GM06990 (cell line): ENCODE data around the gene NCAM2.

Experiments
- DNase-seq: peaks from one replicate; pipeline ENCODE4 v3.0.0-alpha.2; 2011; ENCODE audit not compliant: insufficient read length; ENCODE audit errors: extremely low read depth
- H3K27me3 ChIP-seq: replicated peaks from 2 replicates; pipeline ENCODE4 v1.6.0; 2011; ENCODE audit warnings: low read length; ENCODE audit not compliant: control insufficient read depth, insufficient read depth
- H3K36me3 ChIP-seq: 2 replicates; pipeline ENCODE4 v1.5.1; 2011; ENCODE audit warnings: low read length; ENCODE audit not compliant: control insufficient read depth, insufficient read depth
- H3K4me3 ChIP-seq: replicated peaks from 2 replicates; pipeline ENCODE4 v1.5.1; 2011; ENCODE audit warnings: low read depth, mild to moderate bottlenecking, control low read depth, low read length
- TF ChIP-seq, protein P1 (sequence below): IDR thresholded peaks from 2 replicates; pipeline ENCODE4 v1.5.1; 2011; ENCODE audit warnings: low read length, control low read depth, mild to moderate bottlenecking, inconsistent platforms; ENCODE audit not compliant: insufficient read depth, poor library complexity, severe bottlenecking

NCAM2 gene

DNA sequence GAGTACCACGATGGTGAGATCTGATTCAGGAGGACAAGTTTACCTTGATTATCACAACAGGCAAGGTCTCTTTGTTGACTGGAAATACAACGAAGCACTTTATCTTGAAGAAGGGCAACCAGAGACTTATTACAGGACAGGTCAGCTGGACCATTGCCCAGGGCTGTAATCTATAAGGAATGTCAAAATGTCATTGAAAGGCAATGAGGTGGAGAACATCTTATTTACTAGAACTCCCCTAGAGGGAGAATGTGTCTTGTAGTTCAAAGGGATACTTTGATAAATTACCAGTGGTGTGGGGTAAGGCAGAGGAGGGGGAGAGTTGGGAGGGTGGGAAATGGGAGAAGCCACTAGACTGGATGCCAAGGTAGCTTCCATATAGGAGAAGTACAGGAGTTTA lies 212.3 kb downstream of the NCAM2 start:
- Histone ChIP-seq H3K36me3 (no peaks in the 10 kb centered on the region), H3K4me3 (no peak overlapping the region), H3K27me3 (no peaks in the 10 kb centered on the region)
- DNase-seq = no peak
- TF ChIP-seq, protein P1, sequence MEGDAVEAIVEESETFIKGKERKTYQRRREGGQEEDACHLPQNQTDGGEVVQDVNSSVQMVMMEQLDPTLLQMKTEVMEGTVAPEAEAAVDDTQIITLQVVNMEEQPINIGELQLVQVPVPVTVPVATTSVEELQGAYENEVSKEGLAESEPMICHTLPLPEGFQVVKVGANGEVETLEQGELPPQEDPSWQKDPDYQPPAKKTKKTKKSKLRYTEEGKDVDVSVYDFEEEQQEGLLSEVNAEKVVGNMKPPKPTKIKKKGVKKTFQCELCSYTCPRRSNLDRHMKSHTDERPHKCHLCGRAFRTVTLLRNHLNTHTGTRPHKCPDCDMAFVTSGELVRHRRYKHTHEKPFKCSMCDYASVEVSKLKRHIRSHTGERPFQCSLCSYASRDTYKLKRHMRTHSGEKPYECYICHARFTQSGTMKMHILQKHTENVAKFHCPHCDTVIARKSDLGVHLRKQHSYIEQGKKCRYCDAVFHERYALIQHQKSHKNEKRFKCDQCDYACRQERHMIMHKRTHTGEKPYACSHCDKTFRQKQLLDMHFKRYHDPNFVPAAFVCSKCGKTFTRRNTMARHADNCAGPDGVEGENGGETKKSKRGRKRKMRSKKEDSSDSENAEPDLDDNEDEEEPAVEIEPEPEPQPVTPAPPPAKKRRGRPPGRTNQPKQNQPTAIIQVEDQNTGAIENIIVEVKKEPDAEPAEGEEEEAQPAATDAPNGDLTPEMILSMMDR = no peak

DNA sequence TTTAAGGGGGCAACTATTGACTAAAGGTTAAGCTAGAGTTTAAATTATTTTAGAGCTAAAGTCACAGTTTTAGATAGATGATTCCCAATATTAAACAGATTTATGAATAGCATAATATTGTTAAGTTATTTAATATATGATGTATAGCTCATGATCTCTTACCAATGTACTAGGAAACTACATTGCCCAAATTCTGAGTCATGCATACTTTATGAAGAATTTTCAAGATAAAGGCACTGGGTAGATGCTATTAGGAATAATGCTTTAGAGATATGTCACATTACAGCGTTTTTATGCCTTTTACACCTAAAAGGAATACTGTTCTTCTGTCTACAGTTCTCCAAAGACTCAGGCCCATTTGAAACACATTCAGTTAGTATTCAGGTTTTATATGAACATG lies 215.1 kb downstream of the NCAM2 start:
- Histone ChIP-seq H3K36me3 (no peaks in the 10 kb centered on the region), H3K4me3 (no peak overlapping the region), H3K27me3 (no peaks in the 10 kb centered on the region)
- TF ChIP-seq, protein P1 = no peak
- no peak for DNase-seq

DNA sequence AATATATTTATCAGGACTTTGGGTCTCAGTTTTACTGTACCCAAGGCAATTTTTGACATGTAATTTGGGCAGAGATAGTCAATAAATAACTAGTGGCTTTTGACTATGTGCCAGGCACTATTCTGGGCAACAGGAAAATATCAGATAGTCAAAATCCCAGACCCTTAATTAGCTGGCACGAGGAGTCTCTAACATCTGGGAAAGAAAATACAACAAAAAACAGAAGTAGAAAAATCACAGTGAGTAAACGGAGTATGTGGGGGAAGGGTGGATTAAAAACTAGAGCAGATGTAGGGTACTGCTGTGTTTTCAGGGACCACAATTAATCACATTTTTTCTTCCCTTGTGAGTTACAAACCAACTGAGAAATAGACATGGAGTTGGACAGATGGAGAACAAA lies 217.8 kb downstream of the NCAM2 start:
- Histone ChIP-seq H3K27me3 (no peaks in the 10 kb centered on the region), H3K36me3 (no peaks in the 10 kb centered on the region), H3K4me3 (no peak overlapping the region)
- DNase-seq = no peak
- TF ChIP-seq, protein P1 = no peak

DNA sequence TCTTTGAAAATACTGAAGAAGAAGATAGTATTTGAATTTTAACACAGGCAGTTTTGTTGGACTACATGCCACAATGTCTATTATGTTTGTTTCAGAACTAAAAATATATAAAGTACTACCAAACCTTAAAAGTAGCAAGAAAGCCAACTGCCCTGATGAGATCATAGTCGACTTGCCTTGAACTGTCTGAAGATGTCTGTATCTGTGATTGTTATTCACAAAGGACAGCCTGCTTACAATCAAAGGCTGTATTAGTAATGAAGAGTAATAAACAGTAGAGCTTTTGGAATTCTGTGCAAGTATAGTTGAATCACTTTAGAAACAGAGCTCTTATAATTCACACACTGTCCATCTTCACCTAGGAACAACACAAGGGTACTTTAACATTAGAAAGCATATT lies 228.3 kb downstream of the NCAM2 start:
- Histone ChIP-seq H3K36me3 (no peaks in the 10 kb centered on the region), H3K4me3 (no peak overlapping the region), H3K27me3 (no peaks in the 10 kb centered on the region)
- TF ChIP-seq, protein P1 = no peak
- no peak for DNase-seq

DNA sequence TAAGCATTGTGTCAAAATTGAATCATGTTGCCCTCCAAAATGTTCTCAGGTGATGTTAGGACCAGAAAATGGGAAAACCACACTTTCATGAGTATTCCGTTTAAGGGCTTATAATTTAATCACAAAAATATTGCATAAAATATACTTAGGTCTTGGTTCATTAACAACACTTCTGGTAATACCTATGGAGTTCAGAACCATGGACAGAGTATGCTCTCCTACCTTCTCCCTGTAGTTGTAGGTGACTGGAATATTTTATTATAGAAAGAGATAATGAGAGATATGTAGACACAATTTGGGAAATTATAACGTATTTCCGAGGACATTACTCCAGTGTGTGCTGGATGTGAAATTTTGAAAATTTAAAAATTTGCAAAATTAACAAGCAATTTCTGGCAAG lies 232.5 kb downstream of the NCAM2 start:
- DNase-seq = no peak
- Histone ChIP-seq H3K27me3 (no peaks in the 10 kb centered on the region), H3K4me3 (no peak overlapping the region), H3K36me3 (no peaks in the 10 kb centered on the region)
- TF ChIP-seq, protein P1 = no peak

DNA sequence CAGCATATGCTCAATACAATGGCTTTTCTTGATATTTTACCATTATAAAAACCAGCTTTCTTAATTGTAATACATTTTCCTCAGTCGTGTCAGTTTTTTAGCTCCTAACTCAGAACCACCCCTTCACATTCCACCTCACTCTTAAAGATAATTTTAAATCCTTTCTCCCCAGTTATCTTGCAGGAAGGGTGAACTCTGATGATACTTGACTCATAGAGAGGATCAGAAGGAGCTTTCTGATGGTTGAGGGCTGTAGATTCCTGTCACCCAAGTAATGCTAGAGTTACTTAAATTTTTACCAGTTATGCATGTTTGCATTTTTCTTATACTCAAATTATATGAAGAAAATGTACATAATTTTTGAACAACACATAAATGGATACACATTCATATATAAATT lies 233.7 kb downstream of the NCAM2 start:
- no peaks in the 10 kb centered on the region for H3K36me3 ChIP-seq
- DNase-seq = no peak
- no peak overlapping the region for H3K4me3 ChIP-seq
- TF ChIP-seq, protein P1 = no peak
- no peaks in the 10 kb centered on the region for H3K27me3 ChIP-seq
